LHCN-M2 (cell line): ENCODE measurements around the gene GDF9. TPM values are rescaled to one million over a fixed set of nuclear protein-coding genes. Genes with fewer than 3 reads are reported as not detected.

Experiments
- DNase-seq: peaks from one replicate; pipeline ENCODE4 v3.0.0-alpha.2; 2012; ENCODE audit warnings: low read depth
- polyA plus RNA-seq: library from polyadenylated mRNA; unstranded; fragments of >200 nt; gene quantifications from one replicate; pipeline ENCODE4 v1.2.1, GENCODE V29; 2012; ENCODE audit warnings: missing spikeins
- total RNA-seq: library from RNA; depleted of rRNA; stranded (reverse); fragments of >200 nt; gene quantifications from 2 replicates; pipeline ENCODE4 v1.2.3, GENCODE V29; 2014; rRNA removed

The GDF9 gene, protein sequence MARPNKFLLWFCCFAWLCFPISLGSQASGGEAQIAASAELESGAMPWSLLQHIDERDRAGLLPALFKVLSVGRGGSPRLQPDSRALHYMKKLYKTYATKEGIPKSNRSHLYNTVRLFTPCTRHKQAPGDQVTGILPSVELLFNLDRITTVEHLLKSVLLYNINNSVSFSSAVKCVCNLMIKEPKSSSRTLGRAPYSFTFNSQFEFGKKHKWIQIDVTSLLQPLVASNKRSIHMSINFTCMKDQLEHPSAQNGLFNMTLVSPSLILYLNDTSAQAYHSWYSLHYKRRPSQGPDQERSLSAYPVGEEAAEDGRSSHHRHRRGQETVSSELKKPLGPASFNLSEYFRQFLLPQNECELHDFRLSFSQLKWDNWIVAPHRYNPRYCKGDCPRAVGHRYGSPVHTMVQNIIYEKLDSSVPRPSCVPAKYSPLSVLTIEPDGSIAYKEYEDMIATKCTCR
- total RNA-seq = 0.32 TPM in 1 of 2 replicates, not detected in the other
- polyA plus RNA-seq = 0.09 TPM

DNA sequence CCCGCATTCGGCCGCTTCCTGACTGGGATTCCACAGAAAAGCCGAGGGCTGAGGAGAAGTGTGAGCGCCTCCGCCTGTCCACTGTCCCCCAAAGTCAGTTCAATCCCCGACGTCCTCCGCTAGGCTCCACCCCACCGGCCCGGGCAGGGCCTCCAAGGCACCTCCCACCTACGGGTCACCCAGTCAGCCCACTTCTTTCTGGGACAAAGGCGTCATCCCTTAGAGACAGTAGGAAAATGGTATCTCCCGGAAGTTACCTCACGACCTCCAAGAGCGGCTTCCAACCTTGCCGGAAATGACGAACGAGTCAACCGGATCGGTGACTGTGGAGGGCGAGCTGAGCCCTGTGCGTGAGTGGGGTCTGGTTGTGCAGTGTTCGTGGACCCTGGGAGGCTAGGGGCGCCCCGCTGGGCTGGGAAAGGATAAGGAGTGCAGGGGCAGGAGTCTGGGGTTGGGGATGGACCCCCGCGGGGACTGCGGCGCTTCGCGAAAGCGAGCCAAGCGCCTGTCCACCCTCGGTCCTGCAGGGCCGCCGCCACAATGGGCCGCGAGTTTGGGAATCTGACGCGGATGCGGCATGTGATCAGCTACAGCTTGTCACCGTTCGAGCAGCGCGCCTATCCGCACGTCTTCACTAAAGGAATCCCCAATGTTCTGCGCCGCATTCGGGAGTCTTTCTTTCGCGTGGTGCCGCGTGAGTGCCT is at the start of gene GDF9, which contains the start of gene UQCRQ:
TSS of gene GDF9 (minus strand) at position 128 of the 704 bp plus-strand sequence. CDS start 1,936 bp downstream, outside the sequence.
TSS of gene UQCRQ (plus strand) at position 301 of the 704 bp plus-strand sequence. CDS start at position 541, 240 bp downstream.
- peak; percentile 100 for DNase-seq

DNA sequence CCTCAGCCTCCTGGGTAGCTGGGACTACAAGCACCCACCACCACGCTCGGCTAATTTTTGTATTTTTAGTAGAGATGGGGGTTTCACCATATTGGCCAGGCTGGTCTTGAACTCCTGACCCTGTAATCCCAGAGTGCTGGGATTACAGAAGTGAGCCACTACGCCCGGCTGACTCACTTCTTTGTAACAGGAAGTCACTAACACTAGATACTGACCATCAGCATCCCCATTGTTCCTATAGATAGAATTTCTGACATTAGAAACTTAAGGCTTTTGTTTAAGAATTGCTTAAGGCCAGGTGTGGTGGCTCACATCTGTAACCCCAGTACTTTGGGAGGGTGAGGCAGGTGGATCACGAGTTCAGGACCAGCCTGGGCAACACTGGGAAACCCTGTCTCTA is 49.4 kb upstream of the GDF9 start:
- DNase-seq = peak; percentile 38

DNA sequence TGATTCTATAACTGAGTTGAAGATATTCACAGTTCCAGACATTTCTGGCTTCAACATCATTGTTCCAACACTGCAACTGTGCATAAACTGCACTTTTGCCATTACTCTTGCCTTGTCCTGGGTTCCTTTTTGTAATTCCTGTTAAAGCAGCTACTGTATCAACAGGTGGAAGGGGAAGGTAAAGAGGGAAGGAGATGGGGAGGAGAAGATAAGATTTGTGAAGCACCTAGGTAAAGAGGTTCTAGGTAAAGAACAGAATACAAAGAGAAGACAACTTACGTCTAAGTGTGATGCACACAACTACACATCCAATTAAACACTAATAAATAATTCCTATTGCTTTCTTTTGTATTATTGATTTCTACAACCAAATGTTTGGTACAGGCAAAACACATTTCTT is 43.4 kb upstream of the GDF9 start:
- DNase-seq = no peak

DNA sequence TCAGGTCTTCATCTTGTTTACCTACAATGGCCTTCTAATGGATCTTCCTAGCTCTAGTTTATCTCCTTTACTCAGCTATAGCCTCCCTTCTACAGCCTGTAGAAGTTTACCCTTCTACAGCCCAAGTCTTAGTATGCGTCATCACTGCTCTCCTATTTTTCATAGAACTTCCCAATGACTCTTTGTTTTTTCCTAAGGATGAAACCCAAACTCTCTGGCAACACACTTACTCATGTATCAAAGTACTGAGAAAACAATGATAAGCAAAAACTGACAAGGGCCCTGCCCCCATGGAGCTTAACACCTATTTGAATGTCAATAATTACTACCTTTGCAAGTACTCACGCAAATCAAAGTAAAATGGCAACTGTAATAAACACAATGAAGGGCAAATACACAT is 40.9 kb upstream of the GDF9 start:
- DNase-seq = peak; percentile 8

DNA sequence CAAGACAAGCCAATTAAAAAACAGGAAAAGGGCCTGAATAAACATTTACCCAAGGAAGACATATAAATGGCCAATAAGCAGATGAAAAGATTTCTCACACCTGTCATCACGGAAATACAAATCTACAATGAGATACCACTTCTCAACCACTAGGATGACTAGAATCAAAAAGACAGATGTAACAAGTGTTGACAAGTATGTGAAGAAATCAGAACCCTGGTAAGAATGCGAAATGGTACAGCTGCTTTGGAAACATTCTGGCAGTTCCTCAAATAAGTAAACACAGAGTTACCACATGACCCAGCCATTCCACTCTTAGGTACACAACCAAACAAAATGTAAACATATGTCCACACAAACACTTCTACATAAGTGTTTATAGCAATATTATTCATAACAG is 39.7 kb upstream of the GDF9 start:
- peak; percentile 89 for DNase-seq

DNA sequence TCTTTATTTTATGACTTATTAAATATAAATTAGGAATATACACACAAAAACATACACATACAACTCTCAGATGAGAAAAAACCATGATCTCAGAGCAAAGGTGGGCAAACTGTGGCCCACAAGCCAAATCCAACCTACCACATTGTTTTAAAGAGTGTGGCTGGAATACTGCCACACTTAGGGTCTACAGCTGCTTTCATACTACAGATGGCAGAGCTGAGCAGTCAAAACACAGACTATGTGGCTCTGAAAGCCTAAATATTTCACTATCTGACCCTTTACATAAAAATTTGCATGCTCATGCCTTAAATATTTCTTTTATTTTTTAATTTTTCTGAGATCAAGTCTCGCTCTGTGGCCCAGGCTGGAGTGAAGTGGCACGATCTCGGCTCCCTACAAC is 35.5 kb upstream of the GDF9 start:
- DNase-seq = no peak

DNA sequence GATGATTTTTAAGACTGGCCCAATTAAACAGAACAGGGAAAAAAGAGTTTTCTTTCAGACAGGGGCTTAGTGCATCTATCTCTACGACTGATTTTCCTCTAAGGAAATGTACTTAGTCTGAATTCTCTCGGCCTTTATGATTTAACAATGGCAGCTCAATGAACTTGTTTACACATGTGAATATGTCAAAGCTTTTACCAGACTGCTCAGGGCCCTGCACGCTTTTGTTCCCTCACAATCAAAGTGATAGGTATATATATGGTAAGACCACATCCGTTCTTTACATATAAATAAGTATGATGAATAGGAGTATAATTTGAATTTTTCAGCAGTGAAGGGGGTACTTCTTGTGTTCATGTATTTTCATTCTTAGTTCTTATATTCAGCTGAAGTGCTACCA is 34.8 kb upstream of the GDF9 start:
- no peak for DNase-seq

DNA sequence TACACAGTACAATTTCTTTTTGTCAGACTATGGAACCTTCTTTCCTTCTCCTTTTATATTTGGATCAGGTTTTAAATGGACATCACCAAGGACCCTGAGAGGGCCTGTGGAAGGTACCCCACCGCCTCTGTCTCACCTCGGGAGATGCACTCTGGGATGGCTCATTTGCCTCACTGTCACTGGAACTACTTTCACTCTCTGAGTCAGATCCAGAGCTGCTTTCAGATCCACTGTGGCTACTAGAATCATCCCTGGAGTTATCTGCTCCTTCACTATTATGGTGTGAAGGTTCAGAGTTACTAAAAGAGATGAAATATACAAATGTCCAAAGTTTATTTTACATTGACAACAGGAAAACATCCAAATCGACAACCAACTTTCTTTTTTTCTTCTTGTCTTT is 31.8 kb upstream of the GDF9 start:
- no peak for DNase-seq

DNA sequence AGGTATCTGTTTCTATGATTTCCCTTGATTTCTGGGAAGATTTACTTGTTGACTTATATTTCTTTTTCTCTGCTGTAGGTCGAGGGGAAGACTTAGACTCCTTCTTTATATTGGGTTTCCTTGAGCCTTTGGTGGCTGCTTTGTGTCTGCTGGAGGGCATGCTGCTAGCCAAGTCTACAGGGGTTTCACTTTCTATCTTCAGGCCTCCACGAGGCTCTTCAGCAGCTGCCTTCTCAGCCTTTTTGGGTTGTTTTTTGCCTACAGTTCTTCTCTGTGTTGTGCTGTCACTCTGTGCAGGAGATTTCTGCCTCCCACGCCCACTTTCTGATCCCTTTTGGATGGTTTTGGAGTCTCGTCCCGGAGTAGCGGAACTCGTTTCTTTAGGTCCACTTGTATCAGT is 30.4 kb upstream of the GDF9 start:
- no peak for DNase-seq

DNA sequence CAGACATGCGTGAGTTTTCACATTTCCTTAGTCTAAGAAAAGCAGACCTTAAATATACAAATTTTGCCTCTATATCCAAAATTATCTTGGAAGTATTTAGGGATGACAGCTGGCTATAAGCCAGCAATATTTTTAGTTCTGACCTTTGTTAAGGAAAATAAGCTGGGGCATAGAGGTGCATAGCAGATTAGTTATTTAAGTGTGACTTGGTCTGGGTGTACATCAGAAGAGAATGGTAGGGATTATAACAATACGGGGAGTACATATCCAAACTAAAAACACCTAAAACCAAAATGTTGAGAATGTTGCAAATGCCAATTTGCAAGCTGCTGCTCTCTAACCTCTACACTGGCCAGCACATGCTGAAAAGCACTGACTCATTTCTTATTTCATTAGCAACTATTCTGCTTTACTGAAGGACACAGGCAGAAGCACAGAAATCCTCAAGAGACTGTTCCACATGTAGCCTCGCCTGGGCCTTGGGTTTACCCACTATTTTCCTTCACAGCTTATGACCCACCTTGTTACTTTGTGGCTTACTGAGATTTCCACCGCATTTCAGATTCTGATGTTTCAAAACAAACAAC is 29.5 kb upstream of the GDF9 start:
- DNase-seq = no peak

DNA sequence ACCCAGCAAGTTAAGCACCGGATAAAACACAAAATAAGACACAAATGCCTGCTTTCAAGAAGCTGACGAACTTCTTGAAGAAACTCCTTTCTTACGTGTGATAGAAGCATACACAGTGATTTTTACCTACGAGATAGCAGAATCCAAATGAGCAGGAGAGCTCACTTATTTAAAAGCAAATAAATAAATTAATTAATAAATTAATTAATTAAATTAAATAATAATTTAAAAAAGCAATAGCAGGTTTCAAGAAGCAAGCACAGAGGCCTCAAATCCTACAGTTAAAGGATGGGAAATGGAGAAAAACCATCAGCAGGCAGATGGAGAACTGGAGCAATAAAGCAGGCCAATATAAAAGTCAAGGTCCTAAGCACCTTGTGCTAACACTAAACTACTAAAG is 24.5 kb upstream of the GDF9 start:
- DNase-seq = no peak

DNA sequence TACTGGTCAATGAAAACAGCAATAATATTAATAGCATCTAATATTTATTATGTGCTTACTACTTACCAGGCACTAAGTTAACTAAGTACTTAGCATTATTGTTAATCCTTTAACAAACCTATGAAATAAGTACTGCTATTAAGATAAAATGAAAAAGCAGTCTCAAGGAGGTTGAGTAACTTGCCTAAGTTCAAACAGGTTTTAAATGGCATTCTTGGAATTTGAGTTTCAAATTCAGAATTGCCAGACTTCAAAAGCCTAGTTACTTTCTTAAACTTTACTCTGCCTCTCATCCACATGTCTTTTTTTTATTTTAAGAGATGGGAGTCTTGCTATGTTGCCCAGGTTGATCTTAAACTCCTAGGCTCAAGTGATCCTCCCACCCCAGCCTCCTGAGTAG is 23.2 kb upstream of the GDF9 start:
- DNase-seq = no peak

DNA sequence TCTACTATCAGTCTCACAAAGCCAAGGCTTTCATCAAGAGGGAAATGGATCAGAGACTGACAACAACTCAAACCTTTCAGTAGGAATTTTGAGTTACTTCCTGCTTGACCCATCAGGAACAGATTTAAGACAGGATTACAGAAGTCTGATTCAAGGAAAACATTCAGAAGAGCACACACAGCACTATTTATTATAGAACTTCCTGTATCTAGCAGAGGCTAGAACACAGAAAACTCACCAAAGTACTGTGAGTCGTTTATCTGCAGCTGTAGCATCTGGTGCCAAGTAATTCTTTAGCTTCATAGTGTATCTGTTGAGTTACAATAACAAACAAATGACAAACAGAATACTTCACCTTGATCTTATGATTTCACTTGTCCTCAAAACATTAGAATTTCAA is 21.0 kb upstream of the GDF9 start:
- DNase-seq = no peak

DNA sequence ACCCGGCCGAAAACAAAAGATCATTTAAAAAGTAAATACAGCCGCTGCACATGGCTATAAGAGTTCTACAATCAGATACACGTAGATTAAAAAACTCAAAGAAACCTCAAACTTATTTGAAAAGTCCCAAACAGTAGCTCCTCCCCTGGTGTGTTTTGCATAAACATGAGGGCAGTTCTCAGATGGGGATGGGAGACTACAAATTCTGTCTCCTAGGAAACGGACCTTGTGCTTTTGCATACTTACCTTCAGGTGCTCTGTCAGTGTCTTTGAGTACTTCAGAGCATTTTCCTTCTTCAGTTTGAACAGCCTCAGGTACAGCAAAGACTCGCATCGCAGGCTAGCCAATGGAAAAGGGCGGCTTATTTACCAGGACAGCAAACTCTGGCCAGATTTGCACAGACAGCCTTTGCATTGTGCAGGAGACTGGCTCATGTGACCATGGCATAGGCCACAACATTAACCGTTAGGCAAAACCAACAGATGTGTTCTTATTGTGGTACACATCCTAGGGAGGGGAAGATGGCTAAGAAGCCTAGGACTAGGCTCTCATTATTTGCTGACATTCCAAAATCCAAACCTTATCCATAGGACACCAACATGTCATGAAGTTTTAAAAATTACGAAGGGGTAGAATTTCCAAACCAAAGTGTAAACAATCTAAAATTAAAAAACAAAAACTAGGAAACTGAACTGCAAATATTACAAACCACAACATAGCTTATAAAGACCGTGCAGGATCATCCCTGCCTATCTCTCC is 20.0 kb upstream of the GDF9 start:
- no peak for DNase-seq

DNA sequence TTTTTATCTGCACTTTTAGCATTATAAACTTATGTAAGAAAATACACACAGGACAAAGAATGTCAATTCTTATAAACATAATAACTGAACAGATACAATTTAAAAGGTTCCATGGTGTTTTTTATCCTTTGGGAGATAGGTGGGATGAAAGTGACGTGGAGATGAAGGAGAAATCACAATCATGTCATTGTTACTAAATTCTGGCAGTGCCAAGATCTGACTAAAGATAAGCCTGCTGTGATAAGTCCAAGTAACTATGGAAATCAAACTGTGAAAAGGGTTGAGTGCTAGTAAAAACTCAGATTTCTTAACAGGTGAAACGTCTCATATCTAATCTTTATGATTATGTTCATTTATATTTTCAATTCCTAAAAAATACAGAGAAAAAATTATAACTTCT is 18.3 kb upstream of the GDF9 start:
- DNase-seq = no peak

DNA sequence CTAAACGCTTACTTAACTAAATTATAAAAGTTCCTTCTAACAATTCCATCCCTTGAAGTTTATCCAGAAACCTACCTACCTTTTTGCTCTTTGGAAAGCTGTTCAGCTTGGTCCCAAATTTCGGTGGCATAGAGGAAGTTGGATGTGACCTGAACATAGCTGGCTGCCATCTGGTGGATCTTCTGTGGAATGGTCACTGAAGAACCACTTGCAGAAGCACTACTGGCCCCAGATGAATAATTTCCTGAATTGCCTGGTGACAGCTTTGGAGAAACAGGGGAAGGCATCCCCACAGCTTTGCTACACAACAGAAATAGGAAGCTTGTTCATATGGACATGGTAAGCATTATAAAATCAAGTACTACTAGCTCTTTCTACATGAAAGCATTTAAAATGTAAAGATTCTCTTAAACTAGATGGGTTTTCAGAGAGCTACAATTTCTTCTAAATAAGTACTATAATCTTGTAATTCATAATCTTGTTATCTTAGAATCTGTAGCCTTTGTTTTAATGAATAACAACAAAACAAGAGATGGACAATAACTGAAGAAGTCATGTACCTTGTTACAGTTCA is 17.1 kb upstream of the GDF9 start:
- peak; percentile 60 for DNase-seq

DNA sequence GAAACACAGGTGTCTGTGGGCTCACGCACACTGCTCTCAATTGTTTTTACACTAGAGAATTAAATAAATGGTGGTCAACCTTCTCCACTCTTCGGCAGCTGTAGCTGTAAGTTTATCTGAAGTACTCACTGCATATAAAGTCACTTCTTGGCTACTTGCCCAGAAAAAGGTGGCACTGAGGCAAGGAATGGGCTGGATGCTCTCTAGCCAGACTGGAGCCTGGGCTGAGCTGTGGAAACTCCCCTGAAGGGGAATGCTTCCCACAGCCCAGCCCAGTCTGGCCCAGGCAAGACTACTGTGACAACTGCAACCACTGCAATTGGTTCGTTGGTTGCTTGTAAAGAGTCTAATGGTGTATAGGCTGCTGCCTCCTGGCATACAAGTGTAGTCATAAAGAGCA is 11.7 kb upstream of the GDF9 start:
- DNase-seq = peak; percentile 69

DNA sequence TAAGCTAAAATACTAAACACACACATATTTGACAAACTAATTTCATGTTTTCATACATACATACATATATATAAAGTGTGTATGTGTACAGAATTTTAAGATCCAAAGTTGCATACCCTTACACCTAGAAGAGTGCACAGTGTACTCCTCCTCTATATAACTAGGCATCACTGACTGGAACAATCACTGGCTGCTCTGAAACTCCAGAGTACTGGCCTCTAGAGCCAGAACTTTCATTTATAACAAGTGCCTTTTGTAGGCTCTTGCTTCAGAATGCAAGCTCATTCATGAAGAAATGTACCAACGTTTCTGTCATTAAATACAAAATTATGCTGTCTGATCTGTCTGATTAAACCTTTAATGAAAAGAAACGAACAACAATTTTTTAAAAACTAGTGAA is 11.2 kb upstream of the GDF9 start:
- DNase-seq = no peak

DNA sequence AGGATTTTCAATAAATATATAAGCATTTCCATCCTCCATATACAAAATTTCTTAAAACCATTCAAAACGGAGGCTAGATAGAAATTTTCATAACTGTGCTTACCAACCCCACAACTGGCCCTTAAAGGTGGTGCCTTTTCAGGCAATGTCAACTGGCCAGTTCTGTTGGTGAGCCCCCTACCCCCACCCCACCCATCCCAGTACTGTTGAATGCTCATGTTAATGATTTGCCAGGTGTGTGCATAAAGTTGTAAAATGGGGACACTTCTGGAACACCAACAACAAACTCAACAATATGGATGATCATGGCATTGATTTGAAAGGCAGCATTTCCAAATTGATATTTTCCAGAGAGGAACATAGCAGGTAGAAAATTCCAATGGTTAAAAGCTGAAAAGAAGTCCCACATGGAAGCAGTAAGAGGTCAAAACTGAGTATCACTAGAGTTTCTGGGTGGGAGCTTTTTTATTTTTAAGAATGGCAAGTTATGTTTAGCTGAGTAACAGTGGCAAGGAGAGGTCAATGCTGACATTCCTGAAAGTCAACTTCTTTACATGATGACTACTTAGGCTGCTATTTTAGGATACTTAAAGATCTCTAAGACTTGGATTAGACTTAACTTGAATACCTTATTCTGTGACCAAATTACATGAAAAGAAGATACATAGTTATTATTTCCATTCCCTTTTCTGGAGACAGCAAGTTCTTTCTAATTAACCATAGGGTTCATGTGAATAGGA is 9.9 kb upstream of the GDF9 start:
- no peak for DNase-seq

DNA sequence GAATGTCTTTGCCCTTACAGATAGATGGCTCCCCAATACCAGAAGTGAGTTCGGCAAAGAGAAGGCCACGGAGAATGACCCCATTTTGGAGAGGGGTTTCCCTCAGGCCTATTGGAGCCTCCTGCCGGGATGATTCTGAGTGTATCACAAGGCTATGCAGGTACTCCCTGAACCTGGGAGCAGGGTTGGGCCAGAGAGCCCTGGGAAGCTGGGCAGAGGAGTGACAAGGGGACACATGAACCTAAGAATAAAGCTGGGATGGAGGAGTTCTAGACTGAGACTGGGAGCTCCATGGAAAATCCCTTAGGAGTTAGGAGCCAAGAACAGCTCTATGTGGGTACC is 7.6 kb upstream of the GDF9 start:
- no peak for DNase-seq
